GM19397 (cell line): ENCODE measurements around the gene CCT8.

Source experiments
- ATAC-seq: cut with Tn5 transposase; IDR thresholded peaks from one replicate; pipeline ENCODE4 v1.9.1; 2021; ENCODE audit warnings: mild to moderate bottlenecking, moderate library complexity; ENCODE audit not compliant: unreplicated experiment

Gene CCT8

GRCh38 chr21:29073222-29074006, at the start of gene CCT8:
CCT8 (minus strand) TSS chr21:29073648; CDS start chr21:29073590, 58 bp downstream.
- ATAC-seq = peak; percentile 89

- ATAC-seq = peak; percentile 67
Measured at GRCh38 chr21:29121759-29122158, 48.3 kb upstream of the CCT8 start.

GRCh38 chr21:29117372-29117955, 44.0 kb upstream of the CCT8 start:
- ATAC-seq = no peak

GRCh38 chr21:29115899-29116298, 42.5 kb upstream of the CCT8 start:
- no peak for ATAC-seq

- no peak for ATAC-seq
Measured at GRCh38 chr21:29114765-29115500, 41.5 kb upstream of the CCT8 start.

GRCh38 chr21:29105218-29105617, 31.8 kb upstream of the CCT8 start:
- no peak for ATAC-seq

GRCh38 chr21:29104239-29104708, 30.8 kb upstream of the CCT8 start:
- no peak for ATAC-seq

GRCh38 chr21:29102791-29103257, 29.4 kb upstream of the CCT8 start:
- ATAC-seq = no peak

- ATAC-seq = no peak
Measured at GRCh38 chr21:29098156-29098555, 24.7 kb upstream of the CCT8 start.

GRCh38 chr21:29096218-29097015, 23.0 kb upstream of the CCT8 start:
- no peak for ATAC-seq

- ATAC-seq = no peak
Measured at GRCh38 chr21:29092102-29092959, 18.9 kb upstream of the CCT8 start.

GRCh38 chr21:29091033-29091432, 17.6 kb upstream of the CCT8 start:
- ATAC-seq = no peak

- ATAC-seq = no peak
Measured at GRCh38 chr21:29085106-29085752, 11.8 kb upstream of the CCT8 start.

GRCh38 chr21:29084372-29084771, 10.9 kb upstream of the CCT8 start:
- no peak for ATAC-seq

GRCh38 chr21:29083306-29083705, 9.9 kb upstream of the CCT8 start:
- ATAC-seq = no peak

GRCh38 chr21:29082046-29082815, 8.8 kb upstream of the CCT8 start:
- ATAC-seq = no peak

GRCh38 chr21:29080454-29080941, 7.0 kb upstream of the CCT8 start:
- ATAC-seq = no peak
